H1 (cell line): ENCODE measurements around the gene ZNF100. TPM values are rescaled to one million over a fixed set of nuclear protein-coding genes. Genes with fewer than 3 reads are reported as not detected.

ENCODE experiments used
- CTCF ChIA-PET: fragments of 300-600 bp; sonication (Branson Sonifier 250); formaldehyde crosslinking; loops from one replicate; lab custom pipeline; 2021; ENCODE audit not compliant: partially characterized antibody; lab: Charles Lee
- POLR2A ChIA-PET: fragments of 300-600 bp; sonication (Branson Sonifier 250); formaldehyde crosslinking; loops from one replicate; lab custom pipeline; 2021; ENCODE audit warnings: inconsistent platforms; ENCODE audit not compliant: partially characterized antibody; lab: Charles Lee
- DNase-seq, 2 experiments: peaks; one replicate each; pipeline versions ENCODE4 v3.0.0 to v3.0.0-alpha.2; 2010 to 2022; ENCODE audit warnings: low spot score in 2 of 2, low read depth in 1 of 2, mixed read lengths in 1 of 2
- FAIRE-seq: peaks from 2 replicates; lab custom pipeline; 2011; peaks lifted over from hg19 to GRCh38; lab: Jason Lieb, UNC
- H2AFZ ChIP-seq: 2 replicates; pipeline ENCODE4 v1.8.1; 2012; ENCODE audit warnings: low read length, inconsistent platforms
- H2AK5ac ChIP-seq: 2 replicates; pipeline ENCODE4 v1.6.1; 2013; ENCODE audit warnings: low read depth, low read length
- H2BK120ac ChIP-seq: replicated peaks from 2 replicates; pipeline ENCODE3; 2013; ENCODE audit warnings: low read depth, low read length, inconsistent platforms
- H2BK12ac ChIP-seq: 2 replicates; pipeline ENCODE4 v1.6.1; 2013; ENCODE audit warnings: low read depth, low read length
- H2BK15ac ChIP-seq: 2 replicates; pipeline ENCODE4 v1.6.1; 2013; ENCODE audit warnings: low read length
- H2BK20ac ChIP-seq: 2 replicates; pipeline ENCODE4 v1.6.1; 2013; ENCODE audit warnings: low read length
- H2BK5ac ChIP-seq: 2 replicates; pipeline ENCODE4 v1.6.1; 2013; ENCODE audit warnings: low read depth, low read length
- H3K14ac ChIP-seq: 2 replicates; pipeline ENCODE4 v1.6.1; 2013; ENCODE audit warnings: inconsistent platforms; ENCODE audit not compliant: insufficient read length
- H3K18ac ChIP-seq: 2 replicates; pipeline ENCODE4 v1.6.1; 2013; ENCODE audit warnings: low read length; ENCODE audit errors: extremely low read depth
- H3K23ac ChIP-seq: 2 replicates; pipeline ENCODE4 v1.6.1; 2013; ENCODE audit warnings: inconsistent platforms; ENCODE audit not compliant: insufficient read length
- H3K23me2 ChIP-seq: 2 replicates; pipeline ENCODE4 v1.6.1; 2013; ENCODE audit warnings: low read depth, low read length
- H3K27ac ChIP-seq: 2 replicates; pipeline ENCODE4 v1.6.1; 2011; ENCODE audit warnings: low read depth, low read length, inconsistent platforms
- H3K27me3 ChIP-seq, 4 experiments: replicated peaks in 1 of 4; 1 replicate in 1 of 4; 2 replicates in 3 of 4; pipeline versions ENCODE4 v1.6.1 to v1.8.1; 2011 to 2013; ENCODE audit warnings: low read length in 3 of 4, mild to moderate bottlenecking in 3 of 4, inconsistent platforms in 2 of 4, mixed read lengths in 2 of 4, moderate library complexity in 1 of 4; ENCODE audit not compliant: control insufficient read depth in 3 of 4, insufficient read depth in 3 of 4; ENCODE audit errors: extremely low read depth in 1 of 4
- H3K36me3 ChIP-seq, 4 experiments: 2 replicates each; pipeline versions ENCODE4 v1.6.1 to v1.8.1; 2011 to 2013; ENCODE audit warnings: mild to moderate bottlenecking in 4 of 4, low read length in 3 of 4, moderate library complexity in 2 of 4, control low read depth in 1 of 4, inconsistent platforms in 1 of 4; ENCODE audit not compliant: insufficient read depth in 4 of 4, control insufficient read depth in 2 of 4
- H3K4ac ChIP-seq: replicated peaks from 2 replicates; pipeline ENCODE3; 2013; ENCODE audit warnings: low read length, low read depth, mixed read lengths, inconsistent platforms; ENCODE audit not compliant: insufficient read length
- H3K4me1 ChIP-seq, 4 experiments: replicated peaks in 1 of 4; 1 replicate in 1 of 4; 2 replicates in 3 of 4; pipeline versions ENCODE4 v1.6.1 to v1.8.1; 2011 to 2013; ENCODE audit warnings: low read length in 3 of 4, inconsistent platforms in 2 of 4, mixed read lengths in 1 of 4; ENCODE audit not compliant: insufficient read depth in 4 of 4, control insufficient read depth in 3 of 4
- H3K4me2 ChIP-seq, 2 experiments: 2 replicates each; pipeline versions ENCODE4 v1.6.1 to v1.8.1; 2011 to 2013; ENCODE audit warnings: low read depth in 2 of 2, low read length in 2 of 2, control low read depth in 1 of 2, inconsistent platforms in 1 of 2, mild to moderate bottlenecking in 1 of 2; ENCODE audit not compliant: insufficient read depth in 1 of 2
- H3K4me3 ChIP-seq, 4 experiments: fragments of 200-600, 300-600 bp in 1 of 4; sonication (generic), shearing (Covaris generic), sonication (Bioruptor Twin) in 1 of 4; 2 replicates each; pipeline versions ENCODE4 v1.5.1 to v1.8.1; 2011 to 2016; ENCODE audit warnings: low read length in 4 of 4, low read depth in 3 of 4, control low read depth in 2 of 4, inconsistent platforms in 2 of 4, mild to moderate bottlenecking in 2 of 4, mixed read lengths in 1 of 4, moderate library complexity in 1 of 4; ENCODE audit not compliant: insufficient read depth in 2 of 4; ENCODE audit errors: extremely low read depth in 1 of 4
- H3K56ac ChIP-seq: replicated peaks from 2 replicates; pipeline ENCODE3; 2013; ENCODE audit warnings: low read depth, mild to moderate bottlenecking, mixed read lengths, low read length, inconsistent platforms; ENCODE audit not compliant: insufficient read length
- H3K79me1 ChIP-seq: 2 replicates; pipeline ENCODE4 v1.6.1; 2013; ENCODE audit warnings: low read depth, low read length, control low read depth
- H3K79me2 ChIP-seq, 2 experiments: 2 replicates each; pipeline versions ENCODE4 v1.6.1 to v1.8.1; 2012 to 2013; ENCODE audit warnings: low read length in 2 of 2, mild to moderate bottlenecking in 2 of 2, inconsistent platforms in 1 of 2; ENCODE audit not compliant: insufficient read depth in 2 of 2, control insufficient read depth in 1 of 2
- H3K9ac ChIP-seq, 4 experiments: replicated peaks in 1 of 4; 1 replicate in 1 of 4; 2 replicates in 3 of 4; pipeline versions ENCODE4 v1.6.1 to v1.8.1; 2011 to 2013; ENCODE audit warnings: low read depth in 3 of 4, low read length in 3 of 4, control low read depth in 2 of 4, mild to moderate bottlenecking in 2 of 4, moderate library complexity in 2 of 4, inconsistent platforms in 1 of 4; ENCODE audit errors: extremely low read depth in 1 of 4
- H3K9me3 ChIP-seq, 2 experiments: 2 replicates each; pipeline versions ENCODE4 v1.6.1 to v1.8.1; 2012 to 2013; ENCODE audit warnings: mild to moderate bottlenecking in 2 of 2, moderate library complexity in 2 of 2, control low read depth in 1 of 2, inconsistent platforms in 1 of 2, low read depth in 1 of 2, low read length in 1 of 2, mixed read lengths in 1 of 2; ENCODE audit not compliant: insufficient read depth in 2 of 2
- H4K20me1 ChIP-seq, 2 experiments: replicated peaks in 1 of 2; 2 replicates each; pipeline versions ENCODE3 to v1.8.1; 2011 to 2013; ENCODE audit warnings: inconsistent platforms in 2 of 2, low read length in 2 of 2, mild to moderate bottlenecking in 1 of 2; ENCODE audit not compliant: insufficient read depth in 2 of 2, control insufficient read depth in 1 of 2
- H4K5ac ChIP-seq: 2 replicates; pipeline ENCODE4 v1.6.1; 2013; ENCODE audit warnings: low read length, low read depth, mixed read lengths, inconsistent platforms; ENCODE audit not compliant: insufficient read length
- H4K8ac ChIP-seq: 2 replicates; pipeline ENCODE4 v1.8.0; 2013; ENCODE audit warnings: mild to moderate bottlenecking, moderate library complexity, low read length, inconsistent platforms; ENCODE audit not compliant: insufficient read depth; ENCODE audit errors: extremely low read depth
- H4K91ac ChIP-seq: replicated peaks from 2 replicates; pipeline ENCODE3; 2013; ENCODE audit warnings: low read length, mixed read lengths, inconsistent platforms; ENCODE audit not compliant: insufficient read length
- ATF2 ChIP-seq: IDR thresholded peaks from 2 replicates; pipeline ENCODE4 v1.6.1; 2012; ENCODE audit warnings: low read length, inconsistent platforms
- CHD2 ChIP-seq: IDR thresholded peaks from 2 replicates; pipeline ENCODE4 v1.6.1; 2012; ENCODE audit warnings: low read length, improper control_type of control experiment
- CREB1 ChIP-seq: IDR thresholded peaks from 2 replicates; pipeline ENCODE4 v1.6.1; 2012; ENCODE audit warnings: inconsistent platforms
- GABPA ChIP-seq: IDR thresholded peaks from 2 replicates; pipeline ENCODE4 v1.6.1; 2011; ENCODE audit warnings: mild to moderate bottlenecking, low read length, moderate library complexity, borderline replicate concordance; ENCODE audit not compliant: insufficient read depth
- GTF2F1 ChIP-seq: IDR thresholded peaks from 2 replicates; pipeline ENCODE4 v1.6.1; 2012; ENCODE audit warnings: low read depth, low read length, improper control_type of control experiment, borderline replicate concordance
- NANOG ChIP-seq: IDR thresholded peaks from 2 replicates; pipeline ENCODE4 v1.6.1; 2011; ENCODE audit warnings: low read length, low read depth, mild to moderate bottlenecking, inconsistent platforms; ENCODE audit not compliant: insufficient read depth, poor library complexity, severe bottlenecking
- SIX5 ChIP-seq: IDR thresholded peaks from 2 replicates; pipeline ENCODE4 v1.6.1; 2011; ENCODE audit warnings: mild to moderate bottlenecking, low read depth, low read length
- WGBS, 2 experiments: shearing (Covaris generic) in 1 of 2; methylation state at CpG; one replicate each; pipeline versions ENCODE4 v1.1.6 to v1.1.7; 2013 to 2015; ENCODE audit warnings: low lambda C conversion rate in 2 of 2, mixed read lengths in 2 of 2, inconsistent platforms in 1 of 2, low coverage in 1 of 2, missing lambda C conversion rate in 1 of 2; ENCODE audit not compliant: insufficient replicate concordance in 2 of 2, insufficient coverage in 1 of 2, insufficient read length in 1 of 2; ENCODE audit errors: extremely low coverage in 1 of 2, missing lambda C conversion rate in 1 of 2; 5-methylcytosine and 5-hydroxymethylcytosine counted together
- polyA plus RNA-seq, 7 experiments: library from polyadenylated mRNA; depleted of rRNA in 3 of 7; stranded (reverse) in 5 of 7; unstranded in 2 of 7; fragments of >200 nt in 5 of 7; fragments of 200-250 nt in 2 of 7; gene quantifications; 1 replicate in 5 of 7; 2 replicates in 1 of 7; 4 replicates in 1 of 7; pipeline versions ENCODE4 v1.2.1 to v1.2.3, GENCODE V29; 2011 to 2013; ENCODE audit warnings: missing spikeins in 2 of 7, mixed read lengths in 2 of 7
- total RNA-seq: library from RNA; stranded (reverse); fragmentation: NEBNext Ultra II Directional; extraction: Animal tissue kit (Norgen Biotek cat#: 25700); gene quantifications from 2 replicates; pipeline ENCODE4 v1.2.1, GENCODE V29; 2021

ZNF100 gene
- total and polyA plus RNA-seq, 2 of the 8 experiments (the other 6 are each of a cell fraction or from before 2014, with no cell fraction given) = 4.9 to 30.8 TPM

GRCh38 chr19:21740559-21740958 is 26.8 kb downstream of the ZNF100 start:
- TF ChIP-seq ATF2 (no peak), SIX5 (no peak), GTF2F1 (no peak), CHD2 (no peak), GABPA (no peak), CREB1 (no peak), NANOG (no peak)
- Histone ChIP-seq H3K79me1 (no peaks in the 10 kb centered on the region), H3K4me3 (no peak overlapping the region), H3K79me2 (peaks cover 0 to 5% of the 10 kb centered on the region in 2 experiments; a peak in 1 of 4 replicates), H3K36me3 (peaks cover 0 to 36% (median 11%) of the 10 kb centered on the region in 4 experiments; a peak in 3 of 8 replicates), H2AFZ (no peak overlapping the region), H4K5ac (no peak overlapping the region), H4K20me1 (no peaks in the 10 kb centered on the region), H2BK12ac (no peak overlapping the region), H3K27ac (no peak overlapping the region), H3K4me2 (no peak overlapping the region), H2BK120ac (no peak overlapping the region), H3K23me2 (no peaks in the 10 kb centered on the region), H3K4ac (no peak overlapping the region), H2BK15ac (no peak overlapping the region), H4K91ac (no peak overlapping the region), H2AK5ac (no peak overlapping the region), H2BK20ac (no peak overlapping the region), H3K14ac (no peak overlapping the region), H3K18ac (no peak overlapping the region), H3K23ac (no peak overlapping the region), H3K56ac (no peak overlapping the region), H3K4me1 (no peaks in the 10 kb centered on the region), H3K9ac (no peak overlapping the region), H3K27me3 (no peaks in the 10 kb centered on the region), H4K8ac (no peak overlapping the region), H2BK5ac (no peak overlapping the region), H3K9me3 (no peaks in the 10 kb centered on the region)
- DNase-seq = no peak
- ChIA-PET CTCF (no interaction called here), POLR2A (no interaction called here)
- no peak for FAIRE-seq
- 93% methylated on average over 4 of the region's 4 CpGs; no CpG with 5 or more reads in 1 of the 2 experiments for WGBS, 2 experiments
